ENCODE results near the gene MED12L.

MED12L gene

DNA sequence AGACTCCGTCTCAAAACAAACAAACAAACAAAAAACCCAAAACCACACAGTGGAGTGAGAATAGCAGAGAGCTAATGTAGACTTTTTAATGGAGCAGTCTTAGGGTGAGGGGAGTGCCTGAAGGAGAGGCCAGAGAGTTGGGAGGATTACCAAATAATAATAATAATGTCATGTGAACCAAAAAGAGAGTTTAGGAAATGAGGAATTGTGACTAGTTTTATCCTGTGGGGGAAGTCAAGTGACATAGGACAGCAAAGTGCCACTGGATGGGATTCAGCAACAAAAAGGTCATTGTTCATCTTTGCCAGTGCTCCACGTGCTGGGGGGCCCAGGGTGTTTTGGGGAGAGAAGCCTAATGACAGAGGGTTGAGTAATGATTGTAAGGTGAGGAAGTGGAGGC is 218.3 kb downstream of the MED12L start:
- DNase-seq: peak; percentile 46

DNA sequence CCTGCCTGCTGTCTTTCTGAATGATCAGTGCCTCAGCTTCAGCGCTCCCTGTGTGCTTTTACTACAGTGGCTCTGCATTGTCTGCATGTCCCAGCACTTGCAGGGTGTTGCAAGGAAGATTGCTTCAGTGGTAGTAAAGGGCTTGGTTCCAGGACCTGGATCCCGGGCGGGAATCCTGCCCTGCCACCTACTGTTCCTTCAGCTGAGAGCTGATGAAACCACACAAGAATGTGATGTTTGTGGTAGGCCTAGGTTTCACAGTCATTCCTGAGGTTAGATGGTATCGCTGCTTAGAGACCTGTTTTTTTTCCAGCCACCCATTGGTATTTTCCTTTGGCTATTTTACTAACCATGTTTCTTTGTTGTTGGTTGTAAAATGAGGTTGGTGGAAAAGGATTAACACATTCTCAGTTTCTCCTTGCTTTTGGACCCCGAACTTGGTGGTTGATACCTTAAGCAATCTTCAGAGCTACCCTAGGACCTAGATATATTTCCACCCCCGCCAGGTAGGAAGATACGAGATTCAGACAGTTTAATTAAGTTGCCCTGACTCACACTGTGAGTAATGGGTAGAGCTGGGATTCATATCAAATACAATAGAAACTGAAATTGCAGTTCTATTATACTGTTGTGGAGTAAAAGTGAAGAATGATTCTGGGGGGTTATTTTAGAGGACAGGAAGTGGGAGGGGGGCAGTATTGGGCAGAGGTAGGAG is 219.8 kb downstream of the MED12L start:
- DNase-seq: peak; percentile 62

DNA sequence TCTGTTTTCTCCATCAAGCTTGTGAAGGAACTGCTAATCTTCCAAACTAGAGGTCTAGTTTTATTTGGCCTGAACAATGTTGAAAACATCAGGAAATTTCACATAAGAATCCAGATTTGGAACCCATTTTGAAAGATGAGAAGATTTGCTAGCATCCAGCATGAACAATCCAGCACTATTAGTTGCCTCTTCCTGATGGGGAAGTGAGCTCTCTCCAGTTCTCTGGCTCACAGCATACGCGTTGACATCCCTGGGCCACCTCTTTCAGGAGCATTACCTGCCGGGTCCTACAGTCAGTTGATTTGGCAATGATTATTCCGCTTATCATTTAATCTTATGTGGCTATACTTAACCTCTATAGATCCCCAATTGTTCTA is 220.3 kb downstream of the MED12L start:
- DNase-seq: no peak

DNA sequence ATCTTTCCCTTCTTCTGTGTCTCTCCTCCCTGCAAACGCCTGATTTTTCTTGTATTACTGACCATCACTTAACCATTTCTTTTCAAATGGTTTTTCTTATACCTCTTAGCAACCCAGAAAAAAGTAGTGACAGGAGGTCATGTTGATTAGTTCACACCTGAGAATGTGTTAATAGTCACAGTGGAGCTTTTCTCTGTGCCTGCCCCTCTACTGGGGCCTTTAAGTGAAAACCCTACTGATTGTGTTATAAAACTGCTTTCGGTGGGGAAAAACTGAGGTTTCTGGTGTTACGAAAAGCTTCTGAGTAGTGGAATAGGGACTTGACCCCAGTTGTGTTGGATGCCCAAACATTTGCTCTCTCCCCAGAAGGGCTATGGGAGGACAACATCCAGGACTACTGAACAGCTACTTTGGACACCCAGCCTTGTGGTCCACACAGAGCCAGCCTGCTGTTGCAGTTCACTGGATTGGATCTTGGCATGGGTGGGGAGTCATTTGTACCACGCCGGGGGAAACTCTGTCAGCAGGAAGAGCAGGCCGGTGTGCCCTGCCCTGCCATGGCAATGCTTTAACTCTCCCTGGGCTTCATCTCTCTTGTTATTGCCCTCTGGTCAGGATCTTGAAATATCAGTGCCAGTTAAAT is 220.8 kb downstream of the MED12L start:
- DNase-seq: peak; percentile 40

DNA sequence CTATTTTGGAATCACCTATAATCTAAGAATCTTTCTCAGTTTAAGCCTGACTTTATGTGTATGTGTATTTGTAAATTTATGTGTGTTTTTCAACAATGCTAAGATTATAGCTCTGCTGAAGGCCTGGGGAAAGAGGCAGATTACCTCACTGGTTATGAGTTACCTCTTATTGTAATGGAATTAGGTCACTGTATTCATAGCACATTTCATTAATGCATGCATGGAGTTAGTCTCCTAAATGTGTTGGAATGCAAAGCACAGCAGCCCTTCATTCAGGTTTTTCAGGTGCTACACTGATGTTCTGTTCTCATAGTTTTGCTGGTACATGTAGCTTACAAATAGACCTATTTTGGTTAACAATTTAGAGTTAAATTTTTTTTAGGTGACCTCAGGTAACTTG is 221.7 kb downstream of the MED12L start:
- DNase-seq: no peak

DNA sequence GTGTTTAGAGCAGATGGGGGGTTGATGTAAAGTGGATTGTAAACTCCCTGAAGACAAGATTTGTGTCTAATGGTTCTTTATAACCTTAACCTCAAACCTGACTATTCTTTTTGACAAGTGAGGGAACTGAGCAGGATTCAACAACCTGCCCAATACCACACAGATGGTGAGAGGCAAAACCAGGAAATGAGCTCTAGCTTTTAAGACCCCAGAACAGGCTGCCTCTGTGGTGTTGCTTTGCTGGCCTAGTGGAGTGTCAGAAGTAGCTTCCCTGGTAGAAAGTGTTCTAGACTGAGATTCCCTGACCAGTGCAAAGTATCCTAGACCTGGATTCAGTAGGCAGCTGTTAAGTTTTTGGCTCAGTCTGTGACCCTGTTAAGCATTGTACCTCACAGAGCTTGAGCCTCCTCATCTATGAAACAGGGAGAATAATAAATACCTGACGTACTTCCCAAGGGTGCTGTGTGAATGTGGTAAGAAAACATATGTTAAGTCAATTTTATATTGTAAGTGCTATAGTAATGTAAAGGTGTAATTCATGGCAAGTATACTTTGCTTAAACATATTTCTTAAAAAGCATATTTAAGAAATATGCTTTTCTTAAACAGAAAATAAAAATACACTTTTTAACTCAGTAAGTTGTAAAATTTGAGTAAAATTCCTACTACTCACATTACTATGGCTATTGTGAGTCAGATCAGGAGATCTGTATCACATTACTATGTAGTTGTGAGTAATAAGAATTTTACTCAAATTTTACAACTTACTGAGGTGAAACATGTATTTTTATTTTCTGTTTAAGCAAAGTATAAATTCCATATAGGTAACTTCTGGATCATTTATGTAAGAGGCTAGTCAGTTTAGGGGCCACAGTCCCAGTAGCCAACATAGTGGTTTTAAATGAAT is 222.4 kb downstream of the MED12L start:
- DNase-seq: no peak

DNA sequence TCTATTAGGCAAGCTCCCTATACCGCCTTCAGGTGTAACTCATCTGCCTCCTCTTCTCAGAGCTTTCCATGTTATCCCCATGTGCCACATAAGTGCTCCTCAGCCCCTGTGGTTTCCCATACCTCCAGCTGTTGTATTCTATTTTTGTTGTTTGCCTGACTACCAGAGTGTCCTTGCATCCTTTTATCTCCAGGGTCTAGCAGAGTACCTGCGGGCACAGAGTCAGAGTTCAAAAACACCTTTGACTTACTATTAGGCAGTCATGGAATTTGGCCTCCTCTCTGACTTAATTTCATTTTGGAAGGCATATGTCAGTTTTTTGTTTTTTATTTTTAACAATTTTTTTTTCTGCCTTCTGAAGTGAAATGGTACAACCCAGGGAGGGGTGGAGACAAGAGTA is 224.1 kb downstream of the MED12L start:
- DNase-seq: no peak

DNA sequence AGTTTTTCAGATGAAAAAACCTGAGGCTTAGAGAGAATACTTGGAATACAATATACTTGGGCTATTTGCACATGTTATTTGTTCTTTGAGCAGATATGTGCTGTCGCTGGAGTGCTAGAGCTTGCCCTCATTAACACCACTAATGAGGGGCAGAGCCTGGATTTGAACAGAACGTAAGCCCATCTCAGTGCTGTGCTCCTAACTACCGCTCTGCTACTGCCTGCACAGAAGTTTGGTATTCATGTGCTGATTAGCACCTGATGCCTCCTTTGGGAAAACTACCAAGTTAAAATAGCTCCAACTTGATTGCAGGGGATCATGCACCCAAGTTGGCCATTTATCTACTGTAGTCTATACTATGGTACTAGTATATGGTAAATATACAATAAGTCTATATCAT is 227.5 kb downstream of the MED12L start:
- no peak for DNase-seq

DNA sequence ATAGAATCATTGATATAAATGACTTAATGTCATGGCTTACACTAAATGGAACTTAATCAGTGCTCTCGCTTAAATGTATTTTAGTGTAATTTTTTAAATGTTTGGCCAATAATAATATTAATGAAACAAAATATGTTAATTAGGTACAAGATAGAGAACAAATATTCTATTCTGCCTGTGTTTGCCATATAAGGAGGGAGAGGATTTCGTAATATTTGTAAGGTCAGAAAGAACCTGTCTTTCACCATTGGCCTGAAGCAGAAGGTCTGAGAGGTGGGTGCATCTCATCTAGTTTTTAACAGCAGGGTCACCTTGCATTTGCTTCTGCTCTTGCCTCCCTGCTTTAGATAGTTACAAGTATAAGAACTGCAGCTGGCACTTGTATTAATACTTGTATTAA is 228.7 kb downstream of the MED12L start:
- DNase-seq: no peak

DNA sequence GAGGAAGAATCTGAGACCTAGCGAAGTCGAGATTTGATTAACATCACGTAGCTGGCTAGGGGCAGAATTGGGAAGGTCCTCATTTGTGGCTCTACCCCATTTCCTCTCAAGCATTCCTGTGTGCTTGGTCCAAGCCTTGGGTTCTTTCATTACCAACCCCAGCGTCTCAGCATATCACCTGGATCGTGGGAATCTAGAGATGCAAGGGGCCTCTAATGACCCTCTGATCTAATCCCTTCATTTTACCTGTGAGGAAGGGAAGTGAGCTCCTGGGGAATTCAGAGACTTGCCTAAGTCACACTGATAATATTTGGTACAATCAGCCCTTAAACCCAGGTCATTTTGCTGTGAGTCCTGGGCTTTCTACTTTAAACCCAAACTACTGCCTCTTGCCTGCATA is 229.1 kb downstream of the MED12L start:
- DNase-seq: no peak

DNA sequence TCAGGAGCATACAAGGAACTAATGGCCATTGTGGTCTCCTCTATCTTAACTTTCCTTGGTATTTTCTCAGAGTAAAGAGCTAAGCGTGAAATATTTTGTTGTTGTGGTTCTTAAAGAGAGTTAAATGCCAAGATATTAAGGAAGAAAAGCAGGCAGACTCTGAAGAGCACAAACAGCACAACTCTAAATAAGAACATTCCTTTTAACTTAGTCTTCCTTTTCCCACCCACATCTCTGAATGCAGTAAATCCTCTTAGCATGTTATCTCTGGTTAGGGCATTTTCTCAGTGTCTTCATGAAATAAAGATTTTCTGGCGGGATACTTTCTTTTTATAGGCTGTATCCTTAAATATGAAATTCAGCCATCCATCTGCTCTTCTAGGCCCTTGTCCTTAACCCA is 229.7 kb downstream of the MED12L start:
- DNase-seq: no peak

DNA sequence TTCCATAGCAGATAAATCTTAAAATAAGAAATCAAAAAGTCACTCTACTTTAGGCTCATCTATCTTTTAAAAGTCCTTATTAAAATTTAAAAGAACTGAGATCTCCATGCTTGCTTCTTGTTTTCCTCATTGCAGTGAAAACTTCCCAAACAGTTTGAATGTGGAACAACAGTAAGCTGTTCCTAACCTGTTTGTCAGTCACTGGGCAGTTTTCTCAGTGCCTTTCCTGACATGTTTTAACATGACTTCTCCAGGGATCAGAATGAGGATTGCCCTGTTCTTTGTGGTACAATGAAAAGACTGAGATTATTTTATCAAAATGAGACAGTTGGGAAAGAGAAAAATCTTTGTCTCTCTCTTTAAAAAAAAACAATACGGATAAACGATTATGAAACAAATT is 230.4 kb downstream of the MED12L start:
- no peak for DNase-seq

DNA sequence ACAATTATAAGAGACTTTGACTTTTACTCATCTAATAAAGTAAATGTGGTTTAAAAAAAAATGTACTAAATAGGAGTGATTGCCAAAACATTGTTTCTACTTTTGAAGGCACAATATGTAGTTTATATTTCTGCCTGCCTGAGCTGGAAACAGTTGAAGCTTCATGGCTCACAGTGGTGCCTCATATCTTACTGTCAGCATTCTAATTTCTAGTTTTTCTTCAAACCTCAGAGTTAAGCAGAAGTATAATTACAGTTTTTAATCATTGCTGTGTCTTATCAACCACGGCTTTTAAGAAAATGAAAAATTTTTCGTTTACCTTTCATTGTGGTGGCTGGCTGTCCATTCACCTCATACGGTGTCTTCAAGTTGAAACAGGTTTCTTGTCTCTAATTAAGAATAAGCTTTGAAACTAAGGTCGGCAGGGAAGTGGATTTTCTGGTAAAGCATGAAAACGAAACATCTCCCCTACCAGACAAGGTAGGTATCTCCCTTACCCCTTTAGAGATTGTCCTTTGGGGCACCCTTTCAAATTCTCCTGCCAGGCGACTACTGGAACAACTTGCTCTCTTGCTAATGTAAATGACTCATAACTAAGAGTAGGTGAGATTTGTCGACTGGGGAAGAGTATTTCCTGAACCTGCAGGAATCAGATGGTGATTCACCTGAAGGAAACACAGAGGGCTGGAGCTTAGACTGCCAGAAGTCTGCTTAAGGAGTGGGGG is 231.0 kb downstream of the MED12L start, which contains the start of gene GPR87:
Gene GPR87, minus strand, starts transcription at position 554 of the 725 bp plus-strand sequence. CDS start 16,720 bp downstream, outside the sequence.
- peak; percentile 44 for DNase-seq

DNA sequence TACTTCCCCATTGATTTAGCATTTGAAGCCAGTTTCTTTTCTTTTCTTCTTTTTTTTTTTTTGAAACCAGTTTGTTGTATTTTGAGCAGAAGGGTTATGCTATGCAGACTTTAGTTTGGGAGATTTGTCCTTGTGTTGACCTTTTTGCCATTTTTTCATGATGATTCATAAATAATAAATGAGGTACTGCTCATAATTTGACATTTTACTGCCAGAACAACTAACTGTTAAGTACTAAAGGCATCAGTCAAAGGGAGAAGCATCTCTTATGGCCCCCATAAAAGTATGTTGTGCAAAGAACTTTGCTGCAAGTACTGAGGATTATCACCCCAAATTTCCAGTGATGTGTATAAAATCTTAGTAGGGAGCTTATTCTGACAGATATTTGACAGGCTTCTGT is 232.8 kb downstream of the MED12L start:
- DNase-seq: no peak

DNA sequence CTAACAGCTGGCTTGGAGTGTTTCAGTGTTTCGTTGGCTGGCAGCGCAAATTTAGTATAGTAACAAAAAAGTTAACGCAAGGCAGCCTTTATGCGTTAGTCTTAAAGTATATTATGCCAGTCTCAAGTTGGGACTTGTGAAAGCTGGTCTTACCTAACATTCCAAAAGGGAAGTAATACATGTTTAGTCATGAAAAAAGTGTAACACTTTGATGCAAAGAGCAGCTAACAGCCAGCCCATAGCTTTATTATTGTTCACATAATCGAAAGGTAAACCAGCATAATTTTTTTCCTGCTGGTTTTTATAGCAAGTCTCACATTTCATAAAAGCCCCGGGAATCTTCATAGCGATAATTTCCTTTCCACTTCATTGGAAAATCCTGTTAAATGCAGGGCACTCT is 233.5 kb downstream of the MED12L start:
- DNase-seq: no peak

DNA sequence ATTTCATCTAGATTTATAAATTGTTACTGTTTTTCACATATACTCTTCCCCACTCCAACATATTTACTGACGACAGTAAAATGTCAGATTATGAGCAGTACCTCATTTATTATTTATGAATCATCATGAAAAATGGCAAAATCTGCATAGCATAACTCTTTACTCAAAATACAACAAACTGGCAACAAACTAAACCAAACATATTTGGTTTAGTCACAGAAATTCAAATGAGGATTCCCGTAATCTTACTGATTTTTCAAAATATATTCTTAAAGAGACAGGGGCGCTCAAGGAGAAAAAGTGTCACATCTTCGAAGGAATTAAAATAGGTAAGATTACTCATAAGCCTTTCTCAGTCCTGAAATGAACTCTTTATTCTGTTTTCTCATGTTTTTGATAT is 234.2 kb downstream of the MED12L start:
- DNase-seq: no peak

DNA sequence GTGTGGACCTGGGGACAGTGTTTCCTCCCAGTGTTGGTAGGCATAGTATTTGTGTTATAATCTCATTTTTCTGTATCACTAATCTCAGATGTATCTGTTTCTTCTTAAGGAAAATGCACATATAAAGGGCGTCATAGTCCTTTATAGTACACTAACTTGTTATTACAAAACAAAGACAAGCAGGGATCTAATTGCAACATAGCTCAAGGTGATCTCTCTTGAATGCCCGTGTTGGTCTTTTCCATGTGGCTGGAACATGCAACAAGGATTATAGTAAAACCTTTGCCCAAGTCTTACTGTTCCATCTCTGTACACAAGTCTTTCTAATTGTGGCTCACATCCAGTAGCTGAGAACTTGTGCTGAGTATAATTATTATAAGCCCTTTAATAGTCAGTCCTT is 234.7 kb downstream of the MED12L start:
- DNase-seq: no peak

DNA sequence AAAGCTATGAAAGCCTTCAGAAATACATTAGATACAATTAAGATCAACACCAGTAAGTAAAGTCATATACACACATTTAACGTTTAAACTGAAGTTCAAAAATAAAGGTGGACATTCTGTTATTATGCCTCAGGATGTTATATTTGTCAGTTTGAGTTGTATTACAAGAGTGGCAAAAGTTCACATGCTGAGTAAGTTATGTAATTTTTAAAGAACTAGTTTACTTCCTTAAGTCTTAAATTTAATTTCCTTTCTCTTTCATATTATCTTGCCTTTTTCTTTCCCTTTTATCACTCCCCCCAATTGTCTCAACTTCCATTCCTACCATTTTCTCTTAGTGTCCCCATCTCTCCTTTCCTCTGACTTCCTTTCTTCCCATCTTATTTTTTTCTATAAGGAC is 236.1 kb downstream of the MED12L start:
- DNase-seq: no peak

DNA sequence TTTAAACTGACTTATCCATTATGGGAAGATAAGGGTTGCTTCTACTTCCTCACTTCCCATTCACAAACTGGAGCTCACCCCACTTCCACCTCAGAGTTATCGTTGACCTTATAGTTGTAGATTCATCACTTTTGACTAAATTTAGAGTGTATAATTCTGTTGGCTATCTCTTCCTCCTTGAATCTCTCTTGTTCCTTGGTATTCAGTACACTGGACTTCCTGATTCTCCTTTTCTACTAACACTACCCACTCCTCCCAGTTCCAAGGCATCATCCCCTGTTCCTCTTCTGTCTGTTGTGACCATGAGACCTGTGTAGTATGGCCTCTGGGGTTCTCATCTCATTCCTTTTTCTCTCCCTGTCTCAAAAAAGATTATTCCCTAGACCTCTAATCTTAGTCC is 237.0 kb downstream of the MED12L start:
- DNase-seq: no peak

DNA sequence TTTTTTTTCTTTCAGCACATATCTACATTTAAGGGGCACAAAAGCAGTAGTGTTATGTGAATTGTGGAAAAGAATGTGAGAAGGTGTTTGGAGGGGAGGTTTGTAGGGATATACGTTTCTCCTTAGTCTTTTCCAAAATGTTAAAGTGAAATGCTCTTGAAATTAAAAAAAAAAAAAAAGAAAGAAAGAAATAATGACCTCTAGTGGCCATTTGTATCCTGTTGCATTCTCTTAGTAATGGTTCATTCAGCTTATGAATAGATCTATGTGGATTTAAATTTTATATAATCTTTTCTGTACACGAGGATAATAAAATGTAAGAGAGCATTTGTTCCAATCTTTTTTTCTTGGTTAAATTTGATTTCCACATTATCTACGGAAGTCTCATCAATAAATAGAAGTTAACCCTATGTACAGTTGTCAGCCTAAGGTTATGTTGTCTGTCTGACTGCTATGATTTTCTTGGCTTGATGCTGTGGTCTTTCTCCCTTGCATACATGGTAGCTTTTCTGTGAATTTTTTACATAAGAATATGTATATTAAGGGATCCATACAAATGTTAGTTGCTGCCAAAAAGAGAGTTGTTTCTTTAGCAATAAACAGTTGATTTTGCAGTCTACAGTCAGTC is 242.2 kb downstream of the MED12L start:
- no peak for DNase-seq

DNA sequence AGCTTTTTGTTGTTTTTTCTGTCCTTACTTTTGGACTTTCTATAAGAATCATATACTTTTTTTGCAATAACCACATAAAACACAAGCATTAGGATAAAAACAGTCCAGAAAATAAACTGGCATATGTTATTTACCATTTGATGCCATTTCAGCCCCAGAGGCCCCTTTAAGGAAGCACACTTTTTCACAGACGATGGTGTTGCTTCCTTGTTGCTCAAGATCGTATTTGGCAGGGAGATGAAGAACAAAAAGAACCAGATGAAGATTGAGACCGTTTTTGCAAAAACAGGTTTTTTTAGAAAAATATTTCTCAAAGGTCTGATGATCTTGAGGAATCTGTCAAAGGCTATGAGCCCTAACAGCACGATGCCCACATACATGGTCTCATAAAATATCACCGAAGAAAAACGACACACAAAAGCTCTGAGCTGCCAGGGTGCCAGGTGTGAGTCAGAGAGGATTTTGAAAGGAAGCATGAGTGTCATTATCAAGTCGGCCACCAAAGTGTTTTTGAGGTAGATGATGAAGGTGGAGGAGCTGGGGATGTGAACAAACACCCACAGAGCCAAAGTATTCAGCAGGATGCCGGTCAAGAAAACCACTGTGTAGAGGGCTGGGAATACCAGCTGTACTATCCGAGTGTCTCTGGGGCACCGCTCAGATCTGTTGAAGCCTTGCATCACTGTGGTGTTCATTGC is 243.0 kb downstream of the MED12L start:
- DNase-seq: peak; percentile 38

DNA sequence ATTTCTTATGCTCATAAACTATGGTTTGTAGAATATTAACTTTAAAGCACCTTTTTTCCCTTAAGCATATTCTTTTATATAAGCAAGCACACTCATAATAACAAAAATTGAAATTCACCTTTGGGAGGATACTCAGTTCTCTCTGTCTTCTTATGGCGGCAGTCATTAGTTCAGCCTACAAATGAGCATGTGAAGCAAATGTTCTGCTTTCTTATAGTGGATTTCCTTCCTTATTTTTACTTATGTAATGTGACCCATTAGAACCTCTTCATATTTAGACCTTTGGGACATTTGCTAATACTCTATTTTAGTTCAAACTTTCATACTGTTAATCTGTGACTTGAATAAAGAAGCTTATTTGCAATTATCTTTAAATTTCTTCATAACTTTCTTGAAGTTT is 243.9 kb downstream of the MED12L start, which contains the start of gene P2RY13:
Gene P2RY13, minus strand, starts transcription at position 187 of the 400 bp plus-strand sequence. Its CDS starts 21 bp downstream, at position 166.
- DNase-seq: no peak

Data from stimulated activated CD8-positive, alpha-beta memory T cell treated with anti-CD3 and anti-CD28 coated beads, Interleukin-4, amount 100 ng/mL, for 48 hours (primary cell).